Measurements from ENCODE around the gene LRRTM3.

The LRRTM3 gene

GRCh38 chr10:67079126-67079525, 153.3 kb downstream of the LRRTM3 start:
- Histone ChIP-seq H3K4me2 (ENCODE audit: low read length) (no peak overlapping the region), H3K4me3 (ENCODE audit: low read length) (no peak overlapping the region), H2AK5ac (ENCODE audit: low read length) (no peak overlapping the region), H3K4me1 (ENCODE audit: control insufficient read depth, low read depth, low read length) (no peaks in the 10 kb centered on the region), H3K36me3 (ENCODE audit: control insufficient read depth, insufficient read depth, low read length) (no peaks in the 10 kb centered on the region), H3K27me3 (ENCODE audit: insufficient read depth, low read length, poor library complexity) (no peaks in the 10 kb centered on the region), H3K27ac (ENCODE audit: low read depth, low read length) (no peak overlapping the region), H2BK120ac (ENCODE audit: low read depth, low read length) (no peak overlapping the region), H3K56ac (ENCODE audit: low read length) (no peak overlapping the region), H3K4ac (ENCODE audit: low read depth, low read length) (no peak overlapping the region), H3K79me1 (ENCODE audit: low read length) (no peaks in the 10 kb centered on the region), H3K23ac (ENCODE audit: low read length) (no peak overlapping the region), H3K18ac (ENCODE audit: low read length) (no peak overlapping the region), H4K8ac (ENCODE audit: low read depth, low read length) (no peak overlapping the region), H3K79me2 (ENCODE audit: control insufficient read depth, insufficient read depth, low read length) (no peaks in the 10 kb centered on the region), H3K9ac (ENCODE audit: low read length) (no peak overlapping the region), H2BK5ac (ENCODE audit: low read length) (no peak overlapping the region), H2BK15ac (replicated peaks; ENCODE audit: low read depth) (no peak overlapping the region), H4K5ac (ENCODE audit: low read length) (no peak overlapping the region)
- WGBS (ENCODE audit: extremely low coverage, insufficient coverage, low lambda C conversion rate): no CpG with 5 or more reads among the region's 4 CpGs
- no peak for DNase-seq

DNA sequence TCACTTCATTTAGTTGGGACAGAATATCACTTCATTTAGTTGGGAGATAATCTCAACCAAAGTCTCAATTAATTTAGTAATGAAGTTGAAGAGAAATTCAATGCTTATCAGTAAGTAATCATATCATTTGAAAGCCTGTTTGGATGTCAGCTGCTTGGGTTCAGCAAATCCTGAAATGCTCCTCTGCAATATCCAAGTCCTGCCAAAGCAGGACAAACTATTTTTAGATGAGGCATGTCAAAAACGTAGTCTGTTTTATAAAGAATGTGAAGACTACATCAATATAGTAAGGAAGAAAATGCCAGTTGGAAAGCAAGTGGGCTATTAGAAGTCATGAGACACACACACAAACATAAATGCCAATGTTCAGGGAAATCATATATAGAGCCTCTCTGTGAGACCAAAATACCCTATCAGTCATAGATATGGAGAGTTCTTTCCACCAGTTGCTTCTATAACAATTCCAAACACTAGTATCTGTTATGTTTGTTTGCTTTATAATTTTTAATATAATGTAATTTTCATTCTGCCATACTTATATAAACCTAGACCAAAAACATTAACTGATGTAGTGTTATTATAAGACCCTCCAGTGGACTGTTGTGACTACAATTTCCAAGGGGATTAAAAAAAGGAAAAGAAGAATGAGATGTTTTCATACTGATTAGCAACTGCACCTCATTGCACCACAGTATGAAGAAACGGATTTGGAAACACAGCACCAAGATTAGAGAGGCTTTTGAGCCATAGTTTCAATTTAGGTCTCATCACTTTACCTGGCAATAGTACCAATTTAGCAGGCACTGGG, 160.7 kb downstream of the LRRTM3 start:
- Histone ChIP-seq H3K36me3 (ENCODE audit: control insufficient read depth, insufficient read depth, low read length) (no peaks in the 10 kb centered on the region), H2BK120ac (ENCODE audit: low read depth, low read length) (no peak overlapping the region), H2BK15ac (replicated peaks; ENCODE audit: low read depth) (no peak overlapping the region), H4K5ac (ENCODE audit: low read length) (no peak overlapping the region), H3K79me2 (ENCODE audit: control insufficient read depth, insufficient read depth, low read length) (no peaks in the 10 kb centered on the region), H3K9ac (ENCODE audit: low read length) (no peak overlapping the region), H3K18ac (ENCODE audit: low read length) (no peak overlapping the region), H4K8ac (ENCODE audit: low read depth, low read length) (no peak overlapping the region), H3K4me1 (ENCODE audit: control insufficient read depth, low read depth, low read length) (no peaks in the 10 kb centered on the region), H3K4me3 (ENCODE audit: low read length) (no peak overlapping the region), H3K4ac (ENCODE audit: low read depth, low read length) (no peak overlapping the region), H3K27me3 (ENCODE audit: insufficient read depth, low read length, poor library complexity) (no peaks in the 10 kb centered on the region), H3K27ac (ENCODE audit: low read depth, low read length) (no peak overlapping the region), H2AK5ac (ENCODE audit: low read length) (no peak overlapping the region), H3K4me2 (ENCODE audit: low read length) (no peak overlapping the region), H2BK5ac (ENCODE audit: low read length) (no peak overlapping the region), H3K56ac (ENCODE audit: low read length) (no peak overlapping the region), H3K79me1 (ENCODE audit: low read length) (no peaks in the 10 kb centered on the region), H3K23ac (ENCODE audit: low read length) (no peak overlapping the region)
- WGBS (ENCODE audit: extremely low coverage, insufficient coverage, low lambda C conversion rate): no CpG with 5 or more reads among the region's 2 CpGs
- no peak for DNase-seq

DNA sequence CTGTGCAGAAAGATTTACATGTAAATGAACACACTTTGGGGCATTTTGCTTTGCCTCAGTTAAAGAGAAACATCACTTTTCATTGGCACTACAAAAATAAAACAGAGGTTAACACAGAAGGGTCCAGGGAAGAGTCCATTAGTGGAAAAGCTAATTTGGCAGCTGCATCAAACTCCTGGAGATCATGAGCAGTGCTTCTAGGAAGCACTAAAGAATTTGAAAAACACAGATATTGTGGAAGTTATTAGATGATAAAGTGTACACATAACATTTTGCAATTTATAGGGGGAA, 161.2 kb downstream of the LRRTM3 start:
- Histone ChIP-seq H3K23ac (ENCODE audit: low read length) (no peak overlapping the region), H3K79me2 (ENCODE audit: control insufficient read depth, insufficient read depth, low read length) (no peaks in the 10 kb centered on the region), H3K18ac (ENCODE audit: low read length) (no peak overlapping the region), H3K79me1 (ENCODE audit: low read length) (no peaks in the 10 kb centered on the region), H3K4ac (ENCODE audit: low read depth, low read length) (no peak overlapping the region), H3K27me3 (ENCODE audit: insufficient read depth, low read length, poor library complexity) (no peaks in the 10 kb centered on the region), H4K5ac (ENCODE audit: low read length) (no peak overlapping the region), H3K4me2 (ENCODE audit: low read length) (no peak overlapping the region), H3K4me1 (ENCODE audit: control insufficient read depth, low read depth, low read length) (no peaks in the 10 kb centered on the region), H3K27ac (ENCODE audit: low read depth, low read length) (no peak overlapping the region), H2AK5ac (ENCODE audit: low read length) (no peak overlapping the region), H3K9ac (ENCODE audit: low read length) (no peak overlapping the region), H3K36me3 (ENCODE audit: control insufficient read depth, insufficient read depth, low read length) (no peaks in the 10 kb centered on the region), H4K8ac (ENCODE audit: low read depth, low read length) (no peak overlapping the region), H2BK15ac (replicated peaks; ENCODE audit: low read depth) (no peak overlapping the region), H3K4me3 (ENCODE audit: low read length) (no peak overlapping the region), H2BK120ac (ENCODE audit: low read depth, low read length) (no peak overlapping the region), H2BK5ac (ENCODE audit: low read length) (no peak overlapping the region), H3K56ac (ENCODE audit: low read length) (no peak overlapping the region)
- no peak for DNase-seq

DNA sequence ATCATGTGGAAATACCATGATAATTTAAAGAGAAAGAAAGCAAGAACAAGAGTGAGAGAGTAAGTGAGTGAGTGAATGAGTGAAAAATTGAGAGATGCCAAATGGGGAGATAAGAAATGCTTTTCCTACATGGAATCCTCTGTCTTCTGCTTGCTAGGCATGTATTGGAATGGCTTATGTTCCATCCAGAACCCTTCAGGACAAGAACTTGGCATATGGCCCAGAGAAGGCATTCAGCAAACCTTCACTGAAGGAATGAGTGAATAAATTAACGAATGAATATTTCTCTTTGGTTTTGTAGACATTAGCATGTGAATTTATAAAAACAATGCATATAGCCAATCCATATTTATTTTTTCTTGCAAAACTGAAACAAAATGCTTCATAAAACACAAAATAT, 162.2 kb downstream of the LRRTM3 start:
- Histone ChIP-seq H4K5ac (ENCODE audit: low read length) (no peak overlapping the region), H2BK15ac (replicated peaks; ENCODE audit: low read depth) (no peak overlapping the region), H3K18ac (ENCODE audit: low read length) (no peak overlapping the region), H3K27ac (ENCODE audit: low read depth, low read length) (no peak overlapping the region), H3K79me2 (ENCODE audit: control insufficient read depth, insufficient read depth, low read length) (no peaks in the 10 kb centered on the region), H2BK120ac (ENCODE audit: low read depth, low read length) (no peak overlapping the region), H3K9ac (ENCODE audit: low read length) (no peak overlapping the region), H4K8ac (ENCODE audit: low read depth, low read length) (no peak overlapping the region), H3K23ac (ENCODE audit: low read length) (no peak overlapping the region), H3K4me3 (ENCODE audit: low read length) (no peak overlapping the region), H3K4ac (ENCODE audit: low read depth, low read length) (no peak overlapping the region), H3K56ac (ENCODE audit: low read length) (no peak overlapping the region), H2AK5ac (ENCODE audit: low read length) (no peak overlapping the region), H3K79me1 (ENCODE audit: low read length) (no peaks in the 10 kb centered on the region), H2BK5ac (ENCODE audit: low read length) (no peak overlapping the region), H3K4me2 (ENCODE audit: low read length) (no peak overlapping the region), H3K27me3 (ENCODE audit: insufficient read depth, low read length, poor library complexity) (no peaks in the 10 kb centered on the region), H3K4me1 (ENCODE audit: control insufficient read depth, low read depth, low read length) (no peaks in the 10 kb centered on the region), H3K36me3 (ENCODE audit: control insufficient read depth, insufficient read depth, low read length) (no peaks in the 10 kb centered on the region)
- no peak for DNase-seq
- WGBS (ENCODE audit: extremely low coverage, insufficient coverage, low lambda C conversion rate): no CpG with 5 or more reads among the region's 1 CpG

DNA sequence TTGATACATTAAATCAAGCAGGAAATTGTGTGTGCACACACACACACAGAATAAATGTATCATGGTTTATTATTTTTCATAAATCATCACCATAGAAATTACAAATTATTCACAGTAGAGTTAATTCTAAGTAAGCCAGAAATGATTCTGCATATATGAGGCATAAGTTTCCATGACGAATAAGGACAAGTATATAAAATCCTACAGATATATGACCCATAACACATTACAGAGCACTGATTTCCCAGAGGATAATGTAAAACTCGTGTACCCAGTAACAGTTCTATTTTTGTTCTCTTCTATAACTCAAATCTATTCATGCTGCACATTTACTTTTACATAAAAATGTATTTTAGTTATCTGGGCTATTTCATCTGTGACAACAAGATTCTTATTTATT, 169.7 kb downstream of the LRRTM3 start:
- no peak for DNase-seq
- Histone ChIP-seq H2BK120ac (ENCODE audit: low read depth, low read length) (no peak overlapping the region), H3K79me2 (ENCODE audit: control insufficient read depth, insufficient read depth, low read length) (no peaks in the 10 kb centered on the region), H3K9ac (ENCODE audit: low read length) (no peak overlapping the region), H3K79me1 (ENCODE audit: low read length) (no peaks in the 10 kb centered on the region), H2AK5ac (ENCODE audit: low read length) (no peak overlapping the region), H3K18ac (ENCODE audit: low read length) (no peak overlapping the region), H3K36me3 (ENCODE audit: control insufficient read depth, insufficient read depth, low read length) (no peaks in the 10 kb centered on the region), H3K4me3 (ENCODE audit: low read length) (no peak overlapping the region), H3K56ac (ENCODE audit: low read length) (no peak overlapping the region), H2BK15ac (replicated peaks; ENCODE audit: low read depth) (no peak overlapping the region), H3K27me3 (ENCODE audit: insufficient read depth, low read length, poor library complexity) (no peaks in the 10 kb centered on the region), H3K4me1 (ENCODE audit: control insufficient read depth, low read depth, low read length) (no peaks in the 10 kb centered on the region), H4K5ac (ENCODE audit: low read length) (no peak overlapping the region), H3K4ac (ENCODE audit: low read depth, low read length) (no peak overlapping the region), H3K23ac (ENCODE audit: low read length) (no peak overlapping the region), H4K8ac (ENCODE audit: low read depth, low read length) (no peak overlapping the region), H2BK5ac (ENCODE audit: low read length) (no peak overlapping the region), H3K27ac (ENCODE audit: low read depth, low read length) (no peak overlapping the region), H3K4me2 (ENCODE audit: low read length) (no peak overlapping the region)
- no CpG with 5 or more reads among the region's 2 CpGs for WGBS (ENCODE audit: extremely low coverage, insufficient coverage, low lambda C conversion rate)

- H3K9ac ChIP-seq (ENCODE audit: low read length): no peak overlapping the region
- no CpG with 5 or more reads among the region's 2 CpGs for WGBS (ENCODE audit: extremely low coverage, insufficient coverage, low lambda C conversion rate)
- H2AK5ac ChIP-seq (ENCODE audit: low read length): no peak overlapping the region
- H3K27me3 ChIP-seq (ENCODE audit: insufficient read depth, low read length, poor library complexity): no peaks in the 10 kb centered on the region
- H4K5ac ChIP-seq (ENCODE audit: low read length): no peak overlapping the region
- H3K56ac ChIP-seq (ENCODE audit: low read length): no peak overlapping the region
- no peak overlapping the region for H3K4me3 ChIP-seq (ENCODE audit: low read length)
- no peak overlapping the region for H3K27ac ChIP-seq (ENCODE audit: low read depth, low read length)
- no peak overlapping the region for H2BK15ac ChIP-seq (replicated peaks; ENCODE audit: low read depth)
- H3K4me1 ChIP-seq (ENCODE audit: control insufficient read depth, low read depth, low read length): no peaks in the 10 kb centered on the region
- no peaks in the 10 kb centered on the region for H3K79me2 ChIP-seq (ENCODE audit: control insufficient read depth, insufficient read depth, low read length)
- no peaks in the 10 kb centered on the region for H3K36me3 ChIP-seq (ENCODE audit: control insufficient read depth, insufficient read depth, low read length)
- H3K4me2 ChIP-seq (ENCODE audit: low read length): no peak overlapping the region
- no peak overlapping the region for H2BK5ac ChIP-seq (ENCODE audit: low read length)
- H3K18ac ChIP-seq (ENCODE audit: low read length): no peak overlapping the region
- H4K8ac ChIP-seq (ENCODE audit: low read depth, low read length): no peak overlapping the region
- no peak overlapping the region for H3K4ac ChIP-seq (ENCODE audit: low read depth, low read length)
- H2BK120ac ChIP-seq (ENCODE audit: low read depth, low read length): no peak overlapping the region
- H3K23ac ChIP-seq (ENCODE audit: low read length): no peak overlapping the region
- peak; percentile 14 for DNase-seq
- H3K79me1 ChIP-seq (ENCODE audit: low read length): no peaks in the 10 kb centered on the region
Measured at GRCh38 chr10:67098461-67098860, 172.6 kb downstream of the LRRTM3 start.
